OCI-LY1 (cell line): ENCODE measurements around the gene MIS18A.
A peak's percentile ranks its signal among the peaks of the same experiment; 100 is the strongest.

Source experiments
- H2AFZ ChIP-seq: fragments of 200-600 bp; sonication (generic), shearing (Covaris generic); 2 replicates; pipeline ENCODE4 v1.6.0; 2014; ENCODE audit warnings: antibody characterized with exemption, mild to moderate bottlenecking, low read length
- H3F3A ChIP-seq: fragments of 200-600 bp; sonication (generic), shearing (Covaris generic); 2 replicates; pipeline ENCODE4 v1.6.0; 2014; ENCODE audit warnings: mild to moderate bottlenecking, antibody characterized with exemption, low read length, moderate library complexity; ENCODE audit not compliant: insufficient read depth
- H3K27ac ChIP-seq: fragments of 200-600 bp; sonication (generic); 2 replicates; pipeline ENCODE4 v1.5.1; 2014; ENCODE audit warnings: low read length, mixed run types, mild to moderate bottlenecking, low read depth; ENCODE audit not compliant: poor library complexity, severe bottlenecking
- H3K27me3 ChIP-seq: fragments of 200-600 bp; sonication (generic); 2 replicates; pipeline ENCODE4 v1.6.0; 2014; ENCODE audit warnings: antibody characterized with exemption, mild to moderate bottlenecking, low read length, moderate library complexity; ENCODE audit not compliant: insufficient read depth
- H3K36me3 ChIP-seq: fragments of 200-600 bp; sonication (generic); 2 replicates; pipeline ENCODE4 v1.6.1; 2014; ENCODE audit warnings: mild to moderate bottlenecking, antibody characterized with exemption, low read length, moderate library complexity, mixed read lengths; ENCODE audit not compliant: insufficient read depth
- H3K4me1 ChIP-seq: fragments of 200-600 bp; sonication (generic); 2 replicates; pipeline ENCODE4 v1.5.1; 2014; ENCODE audit warnings: mild to moderate bottlenecking, low read length, moderate library complexity; ENCODE audit not compliant: insufficient read depth, severe bottlenecking
- H3K4me2 ChIP-seq: fragments of 200-600 bp; sonication (generic), shearing (Covaris generic); 2 replicates; pipeline ENCODE4 v1.6.1; 2014; ENCODE audit warnings: low read length
- H3K4me3 ChIP-seq: fragments of 200-600 bp; sonication (generic); 2 replicates; pipeline ENCODE4 v1.5.1; 2014; ENCODE audit warnings: low read length, low read depth, mild to moderate bottlenecking, mixed read lengths; ENCODE audit not compliant: poor library complexity, severe bottlenecking
- H3K79me2 ChIP-seq: fragments of 200-600 bp; shearing (Covaris generic); 2 replicates; pipeline ENCODE4 v1.6.1; 2016; ENCODE audit warnings: mixed run types, low read length, mixed read lengths; ENCODE audit not compliant: insufficient read depth
- H3K9ac ChIP-seq: fragments of 200-600 bp; sonication (generic), shearing (Covaris generic); 2 replicates; pipeline ENCODE4 v1.6.1; 2014; ENCODE audit warnings: mild to moderate bottlenecking, low read length, mixed read lengths
- H3K9me2 ChIP-seq: fragments of 200-600 bp; sonication (generic), shearing (Covaris generic); 2 replicates; pipeline ENCODE4 v1.6.1; 2014; ENCODE audit warnings: low read depth, mild to moderate bottlenecking, low read length, mixed read lengths
- H3K9me3 ChIP-seq: fragments of 200-600 bp; shearing (Covaris generic); 2 replicates; pipeline ENCODE4 v1.6.1; 2014; ENCODE audit warnings: low read length, mixed read lengths
- H4K20me1 ChIP-seq: fragments of 200-600 bp; sonication (generic), shearing (Covaris generic); 2 replicates; pipeline ENCODE4 v1.6.0; 2016; ENCODE audit warnings: mild to moderate bottlenecking, low read length; ENCODE audit not compliant: insufficient read depth
- CTCF ChIP-seq: fragments of 200-600 bp; sonication (generic), shearing (Covaris generic); IDR thresholded peaks from 2 replicates; pipeline ENCODE4 v1.5.1; 2017; ENCODE audit warnings: mild to moderate bottlenecking, antibody characterized with exemption, low read length, moderate library complexity, mixed read lengths
- EZH2 ChIP-seq: fragments of 200-600 bp; sonication (generic), shearing (Covaris generic); IDR thresholded peaks from 2 replicates; pipeline ENCODE4 v1.8.0; 2017; ENCODE audit warnings: borderline replicate concordance, mixed run types, mild to moderate bottlenecking, antibody characterized with exemption, low read length, moderate library complexity, mixed read lengths

Gene MIS18A

GRCh38 chr21:32307706-32308105 is 28.9 kb upstream of the MIS18A start:
- Histone ChIP-seq H3K9me2 (no peaks in the 10 kb centered on the region), H3K4me3 (no peak overlapping the region), H3K4me1 (no peaks in the 10 kb centered on the region), H3F3A (no peaks in the 10 kb centered on the region), H3K27me3 (no peaks in the 10 kb centered on the region), H3K9me3 (no peaks in the 10 kb centered on the region), H3K27ac (no peak overlapping the region), H3K36me3 (peaks cover 35% of the 10 kb centered on the region), H2AFZ (no peak overlapping the region), H4K20me1 (no peaks in the 10 kb centered on the region), H3K9ac (no peak overlapping the region), H3K4me2 (no peak overlapping the region), H3K79me2 (no peaks in the 10 kb centered on the region)
- TF ChIP-seq CTCF, result no peak
- no peak for TF ChIP-seq EZH2

GRCh38 chr21:32306021-32306780 is 27.4 kb upstream of the MIS18A start:
- H3K4me1 ChIP-seq, result no peaks in the 10 kb centered on the region
- H3K4me3 ChIP-seq, result no peak overlapping the region
- TF ChIP-seq EZH2, result no peak
- TF ChIP-seq CTCF, result peak; percentile 9; the same call in 1 of the 2 replicates
- no peaks in the 10 kb centered on the region for H3F3A ChIP-seq
- H3K4me2 ChIP-seq, result no peak overlapping the region
- H3K9me3 ChIP-seq, result no peaks in the 10 kb centered on the region
- no peaks in the 10 kb centered on the region for H3K9me2 ChIP-seq
- no peaks in the 10 kb centered on the region for H4K20me1 ChIP-seq
- peaks cover 34% of the 10 kb centered on the region; the same call in 1 of the 2 replicates for H3K36me3 ChIP-seq
- H3K27me3 ChIP-seq, result no peaks in the 10 kb centered on the region
- H3K9ac ChIP-seq, result no peak overlapping the region
- H3K27ac ChIP-seq, result no peak overlapping the region
- no peaks in the 10 kb centered on the region for H3K79me2 ChIP-seq
- no peak overlapping the region for H2AFZ ChIP-seq

- no peaks in the 10 kb centered on the region for H3K9me3 ChIP-seq
- no peak for TF ChIP-seq EZH2
- TF ChIP-seq CTCF, result no peak
Measured at GRCh38 chr21:32304998-32305397, 26.1 kb upstream of the MIS18A start.

More at GRCh38 chr21:32304998-32305397, 26.1 kb upstream of the MIS18A start:
- Histone ChIP-seq H3K27me3 (no peaks in the 10 kb centered on the region), H3F3A (no peaks in the 10 kb centered on the region), H3K9me2 (no peaks in the 10 kb centered on the region), H3K9ac (no peak overlapping the region), H3K79me2 (no peaks in the 10 kb centered on the region), H3K36me3 (peaks cover 30% of the 10 kb centered on the region; the same call in 1 of the 2 replicates), H3K4me2 (no peak overlapping the region), H4K20me1 (no peaks in the 10 kb centered on the region), H3K27ac (no peak overlapping the region), H2AFZ (no peak overlapping the region), H3K4me3 (no peak overlapping the region), H3K4me1 (no peaks in the 10 kb centered on the region)
